Fibroblast of skin of right biceps (primary cell): Measurements from ENCODE around the gene ALG14.
"Not testable (repeated sequence)": the region's sequence is repeated elsewhere in the genome, so short reads cannot be mapped to it uniquely, and the experiment has no call there.

Source experiments
- DNase-seq: peaks from one replicate; pipeline ENCODE4 v3.0.0-alpha.2; 2013

The ALG14 gene

GRCh38 chr1:95086949-95087533 is 14.3 kb upstream of the ALG14 start:
- DNase-seq, result peak; percentile 97

GRCh38 chr1:95085376-95085775 is 12.6 kb upstream of the ALG14 start:
- no peak for DNase-seq

GRCh38 chr1:95084317-95085176 is 11.8 kb upstream of the ALG14 start:
- peak; percentile 45 for DNase-seq

- DNase-seq, result no peak
Measured at GRCh38 chr1:95080879-95081278, 8.1 kb upstream of the ALG14 start.

GRCh38 chr1:95080446-95080845 is 7.7 kb upstream of the ALG14 start:
- DNase-seq, result no peak

- DNase-seq, result no peak
Measured at GRCh38 chr1:95076034-95076433, 3.3 kb upstream of the ALG14 start.

- no peak for DNase-seq
Measured at GRCh38 chr1:95073446-95073845, 695 bp upstream of the ALG14 start.

GRCh38 chr1:95072117-95072516 is 634 bp downstream of the ALG14 start:
- DNase-seq, result no peak

GRCh38 chr1:95071539-95071938 is 1.2 kb downstream of the ALG14 start:
- no peak for DNase-seq

GRCh38 chr1:95069710-95070093 is 3.0 kb downstream of the ALG14 start:
- no peak for DNase-seq

- no peak for DNase-seq
Measured at GRCh38 chr1:95068956-95069709, 3.6 kb downstream of the ALG14 start.

- DNase-seq, result no peak
Measured at GRCh38 chr1:95067568-95067967, 5.2 kb downstream of the ALG14 start.

GRCh38 chr1:95067062-95067461 is 5.7 kb downstream of the ALG14 start:
- no peak for DNase-seq

GRCh38 chr1:95061445-95062006 is 11.2 kb downstream of the ALG14 start:
- no peak for DNase-seq

GRCh38 chr1:95058974-95059373 is 13.8 kb downstream of the ALG14 start:
- DNase-seq, result peak; percentile 16

- no peak for DNase-seq
Measured at GRCh38 chr1:95057351-95057750, 15.4 kb downstream of the ALG14 start.

- DNase-seq, result no peak
Measured at GRCh38 chr1:95049935-95050334, 22.8 kb downstream of the ALG14 start.

GRCh38 chr1:95048317-95048716 is 24.4 kb downstream of the ALG14 start:
- no peak for DNase-seq

- DNase-seq, result not testable (repeated sequence)
Measured at GRCh38 chr1:95047624-95048023, 25.1 kb downstream of the ALG14 start.

GRCh38 chr1:95046359-95046758 is 26.4 kb downstream of the ALG14 start:
- no peak for DNase-seq

- peak; percentile 84 for DNase-seq
Measured at GRCh38 chr1:95043141-95043980, 29.4 kb downstream of the ALG14 start.

GRCh38 chr1:95042286-95042685 is 30.5 kb downstream of the ALG14 start:
- DNase-seq, result peak; percentile 45
